Gastrocnemius medialis (tissue), 4 donors: ENCODE data around the gene GPR37L1.

Experiments
- CTCF ChIP-seq, 5 experiments: fragments of 450-650 bp in 3 of 5; fragments of 200-600 bp in 2 of 5; sonication (generic) in 2 of 5; IDR thresholded peaks in 4 of 5; conservative IDR thresholded peaks in 1 of 5; 1 replicate in 4 of 5; 2 replicates in 1 of 5; pipeline ENCODE4 v1.5.1; 2016 to 2019; ENCODE audit warnings: antibody characterized with exemption in 5 of 5, mild to moderate bottlenecking in 3 of 5, moderate library complexity in 3 of 5
- POLR2A ChIP-seq, 2 donors: fragments of 450-650 bp; IDR thresholded peaks; one replicate each; pipeline ENCODE4 v1.6.1; 2017; ENCODE audit warnings: antibody characterized with exemption in 2 of 2, mild to moderate bottlenecking in 2 of 2, moderate library complexity in 2 of 2

- no peak for TF ChIP-seq CTCF (IDR thresholded peaks at IDR 0.05 in 4 of 5, conservative IDR thresholded peaks at IDR 0.05 in 1 of 5)
- no peak for TF ChIP-seq POLR2A (IDR thresholded peaks at IDR 0.05)
These were observed 32.8 kb downstream of the GPR37L1 start for GRCh38 chr1:202155478-202156021.
